ENCODE results near the gene POU3F3. TPM values are rescaled to one million over a fixed set of nuclear protein-coding genes. Genes with fewer than 3 reads are reported as not detected.

Gene POU3F3
- total and polyA plus RNA-seq, 3 donors from 2014 or later, result 0.71 to 1.7 (median 0.96) TPM

- no peaks in the 10 kb centered on the region for H3K9me3 ChIP-seq
- H3K27me3 ChIP-seq, result no peaks in the 10 kb centered on the region
- TF ChIP-seq POLR2A (IDR thresholded peaks at IDR 0.05), result no peak
- TF ChIP-seq, protein P1, sequence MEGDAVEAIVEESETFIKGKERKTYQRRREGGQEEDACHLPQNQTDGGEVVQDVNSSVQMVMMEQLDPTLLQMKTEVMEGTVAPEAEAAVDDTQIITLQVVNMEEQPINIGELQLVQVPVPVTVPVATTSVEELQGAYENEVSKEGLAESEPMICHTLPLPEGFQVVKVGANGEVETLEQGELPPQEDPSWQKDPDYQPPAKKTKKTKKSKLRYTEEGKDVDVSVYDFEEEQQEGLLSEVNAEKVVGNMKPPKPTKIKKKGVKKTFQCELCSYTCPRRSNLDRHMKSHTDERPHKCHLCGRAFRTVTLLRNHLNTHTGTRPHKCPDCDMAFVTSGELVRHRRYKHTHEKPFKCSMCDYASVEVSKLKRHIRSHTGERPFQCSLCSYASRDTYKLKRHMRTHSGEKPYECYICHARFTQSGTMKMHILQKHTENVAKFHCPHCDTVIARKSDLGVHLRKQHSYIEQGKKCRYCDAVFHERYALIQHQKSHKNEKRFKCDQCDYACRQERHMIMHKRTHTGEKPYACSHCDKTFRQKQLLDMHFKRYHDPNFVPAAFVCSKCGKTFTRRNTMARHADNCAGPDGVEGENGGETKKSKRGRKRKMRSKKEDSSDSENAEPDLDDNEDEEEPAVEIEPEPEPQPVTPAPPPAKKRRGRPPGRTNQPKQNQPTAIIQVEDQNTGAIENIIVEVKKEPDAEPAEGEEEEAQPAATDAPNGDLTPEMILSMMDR (IDR thresholded peaks at IDR 0.05), result no peak
- no peak for DNase-seq
- no peaks in the 10 kb centered on the region for H3K36me3 ChIP-seq (ENCODE audit: low read depth, missing control alignments)
- intact Hi-C loops (cut with DNase I; ENCODE audit: low total_unique reads), result no loop called here
- peaks cover 5% of the 10 kb centered on the region for H3K4me1 ChIP-seq
- H3K4me3 ChIP-seq, result no peak overlapping the region
- no peak overlapping the region for H3K27ac ChIP-seq
- WGBS, 2 donors, result 30 to 32% methylated on average over 1 of the region's 1 CpG
Measured at GRCh38 chr2:104859766-104860450, 6.0 kb downstream of the POU3F3 start.

GRCh38 chr2:104860451-104860790 lies 6.5 kb downstream of the POU3F3 start:
- DNase-seq, result no peak
- WGBS, 2 donors, result 49 to 66% methylated on average over 4 of the region's 4 CpGs
- no peaks in the 10 kb centered on the region for H3K27me3 ChIP-seq
- H3K4me3 ChIP-seq, result no peak overlapping the region
- TF ChIP-seq POLR2A (IDR thresholded peaks at IDR 0.05), result no peak
- TF ChIP-seq, protein P1 (IDR thresholded peaks at IDR 0.05), result no peak
- intact Hi-C loops (cut with DNase I; ENCODE audit: low total_unique reads), result no loop called here
- peaks cover 5% of the 10 kb centered on the region for H3K4me1 ChIP-seq
- no peaks in the 10 kb centered on the region for H3K36me3 ChIP-seq (ENCODE audit: low read depth, missing control alignments)
- H3K27ac ChIP-seq, result no peak overlapping the region
- H3K9me3 ChIP-seq, result no peaks in the 10 kb centered on the region

DNA sequence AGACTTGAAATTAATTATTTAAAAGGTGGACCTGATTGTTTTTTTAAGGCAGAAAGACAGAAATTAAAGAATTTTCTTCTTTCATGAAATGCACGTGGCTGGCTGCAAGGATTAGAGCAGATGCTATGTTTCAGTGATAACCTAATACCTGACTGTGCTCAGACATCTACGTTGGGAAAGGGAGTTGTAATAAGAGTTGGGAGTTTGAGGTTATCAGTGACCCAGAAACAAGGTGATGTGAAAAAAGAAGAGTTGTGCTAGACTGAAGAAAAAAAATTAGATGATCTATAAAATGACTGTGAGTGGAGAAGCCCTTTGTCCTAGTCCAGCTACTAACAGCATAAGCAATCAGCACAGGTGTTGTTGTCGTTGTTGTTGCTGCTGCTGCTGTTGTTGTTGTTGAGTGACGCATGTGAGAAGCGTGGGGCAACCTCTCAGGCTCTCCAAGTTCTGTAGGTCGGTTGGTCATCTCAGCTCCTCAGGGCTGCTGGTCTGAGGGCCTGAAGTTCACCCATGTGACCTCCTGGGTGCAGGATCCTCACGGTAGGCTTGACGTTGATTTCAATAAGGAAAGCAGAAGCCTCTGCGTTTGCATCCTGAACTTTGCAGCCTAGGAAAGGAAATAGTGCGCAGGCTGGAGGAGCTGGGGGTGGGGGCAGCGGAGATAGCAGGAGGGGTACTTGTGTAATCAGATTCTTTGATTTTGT lies 7.6 kb downstream of the POU3F3 start:
- H3K27me3 ChIP-seq, result no peaks in the 10 kb centered on the region
- H3K27ac ChIP-seq, result no peak overlapping the region
- WGBS, 2 donors, result 7 to 12% methylated on average over 11 of the region's 11 CpGs
- H3K4me3 ChIP-seq, result peak overlapping the region in 1 of 2 donors; percentile 46
- DNase-seq, result no peak
- no peak for TF ChIP-seq POLR2A (IDR thresholded peaks at IDR 0.05)
- TF ChIP-seq, protein P1 (IDR thresholded peaks at IDR 0.05), result no peak
- H3K36me3 ChIP-seq (ENCODE audit: low read depth, missing control alignments), result no peaks in the 10 kb centered on the region
- H3K4me1 ChIP-seq, result peaks cover 5% of the 10 kb centered on the region
- H3K9me3 ChIP-seq, result no peaks in the 10 kb centered on the region
- intact Hi-C loops (cut with DNase I; ENCODE audit: low total_unique reads), result no loop called here

GRCh38 chr2:104862058-104862941 lies 8.4 kb downstream of the POU3F3 start:
- 3 to 5% methylated on average over 42 to 60 of the region's 60 CpGs for WGBS, 2 donors
- DNase-seq, result no peak
- Histone ChIP-seq H3K27ac (no peak overlapping the region), H3K36me3 (ENCODE audit: low read depth, missing control alignments) (no peaks in the 10 kb centered on the region), H3K9me3 (no peaks in the 10 kb centered on the region), H3K4me1 (peaks cover 5% of the 10 kb centered on the region), H3K4me3 (peak overlapping the region; percentile 18 to 46), H3K27me3 (no peaks in the 10 kb centered on the region)
- no peak for TF ChIP-seq POLR2A (IDR thresholded peaks at IDR 0.05)
- TF ChIP-seq, protein P1 (IDR thresholded peaks at IDR 0.05), result no peak
- intact Hi-C loops (cut with DNase I; ENCODE audit: low total_unique reads), result no loop called here
